ENCODE data around the gene VPS39. TPM values are rescaled to one million over a fixed set of nuclear protein-coding genes. Genes with fewer than 3 reads are reported as not detected.

VPS39 gene
- total and polyA plus RNA-seq, 9 of the 15 experiments (the other 6 are each of a cell fraction or from before 2014, with no cell fraction given): 3.2 to 37.3 (median 21.8) TPM

DNA sequence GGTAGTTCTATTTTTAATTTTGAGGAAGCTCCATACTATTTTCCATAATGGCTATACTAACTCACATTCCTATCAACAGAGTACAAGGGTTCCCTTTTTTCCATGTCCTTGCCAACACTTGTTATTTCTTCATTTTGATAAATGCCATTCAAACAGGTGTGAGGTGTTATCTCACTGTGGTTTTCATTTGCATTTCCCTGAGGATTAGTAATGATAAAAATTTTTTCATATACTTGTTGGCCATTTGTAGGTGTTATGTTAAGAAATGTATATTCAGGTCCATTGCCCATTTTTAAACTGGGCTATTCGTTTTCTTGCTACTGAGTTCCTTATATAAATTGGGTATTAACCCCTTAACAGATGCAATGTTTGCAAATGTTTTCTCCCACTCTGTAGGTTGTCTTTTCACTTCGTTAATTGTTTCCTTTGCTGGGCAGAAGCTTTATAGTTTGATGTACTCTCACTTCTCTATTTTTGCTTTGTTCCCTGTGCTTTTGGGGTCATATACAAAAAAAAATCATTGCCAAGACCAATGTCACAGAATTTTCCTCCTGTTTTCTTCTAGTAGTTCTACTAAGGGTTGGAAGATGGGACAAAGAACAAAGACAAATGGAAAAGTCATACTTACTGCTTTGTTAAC, 11.0 kb upstream of the VPS39 start:
- Histone ChIP-seq H3K4me1 (replicated peaks in 1 of 2; ENCODE audit: control insufficient read depth in 2 of 2, insufficient read depth in 2 of 2, low read length in 2 of 2) (no peaks in the 10 kb centered on the region), H3K4me3 (no peak overlapping the region), H3K36me3 (ENCODE audit: control insufficient read depth, insufficient read depth, low read length) (peaks cover 70% of the 10 kb centered on the region), H4K20me1 (replicated peaks; ENCODE audit: control insufficient read depth, insufficient read depth, low read length) (no peaks in the 10 kb centered on the region), H3K27me3 (ENCODE audit: control insufficient read depth in 2 of 2, insufficient read depth in 2 of 2, low read length in 2 of 2) (no peaks in the 10 kb centered on the region), H3K27ac (ENCODE audit: extremely low read depth, low read depth, low read length) (no peak overlapping the region), H3K79me2 (ENCODE audit: control insufficient read depth, insufficient read depth, low read length) (no peaks in the 10 kb centered on the region), H3K9me3 (replicated peaks; ENCODE audit: control insufficient read depth, insufficient read depth, low read depth, low read length) (no peaks in the 10 kb centered on the region), H3K4me2 (ENCODE audit: insufficient read depth, low read length) (no peak overlapping the region), H3K9me1 (ENCODE audit: control insufficient read depth, insufficient read depth, low read length) (no peaks in the 10 kb centered on the region), H3K9ac (ENCODE audit: insufficient read depth in 1 of 2, low read depth in 2 of 2, low read length in 2 of 2) (no peak overlapping the region), H2AFZ (ENCODE audit: low read depth, low read length) (no peak overlapping the region)
- TF ChIP-seq ZNF668 (CRISPR knock-in tag; IDR thresholded peaks at IDR 0.05): no peak
- TF ChIP-seq HNRNPH1 (optimal IDR thresholded peaks at IDR 0.05; ENCODE audit: low read depth, low read length): no peak
- no peak for TF ChIP-seq ZKSCAN1 (IDR thresholded peaks at IDR 0.05; ENCODE audit: low read depth, low read length)
- TF ChIP-seq TGIF2 (CRISPR knock-in tag; IDR thresholded peaks at IDR 0.05): no peak
- no peak for TF ChIP-seq HMGN3 (IDR thresholded peaks at IDR 0.05; ENCODE audit: borderline replicate concordance, extremely low read depth, insufficient read length, low read depth, low read length)
- TF ChIP-seq NFATC3 (IDR thresholded peaks at IDR 0.05): no peak
- intact Hi-C loops (cut with micrococcal nuclease) (no loop called here), in situ Hi-C loops (cut with MboI) (no loop called here)
- BruUV-seq (replicated peaks): no TSS peak
- CTCF ChIA-PET (ENCODE audit: low intra/inter-chr PET ratio): no interaction called here
- FAIRE-seq: no peak
- POLR2A ChIA-PET: interaction anchor here (0.8 kb wide), 1 partner anchor 15 kb away, joined by 3 read pairs; no protein-coding TSS in a partner anchor
- 39% methylated on average over 2 of the region's 2 CpGs for whole genome bisulfite sequencing (ENCODE audit: insufficient coverage, low coverage, missing lambda C conversion rate)
- DNase-seq (ENCODE audit: extremely low read depth in 1 of 4, low spot score in 3 of 4): no peak
- no peak for ATAC-seq

DNA sequence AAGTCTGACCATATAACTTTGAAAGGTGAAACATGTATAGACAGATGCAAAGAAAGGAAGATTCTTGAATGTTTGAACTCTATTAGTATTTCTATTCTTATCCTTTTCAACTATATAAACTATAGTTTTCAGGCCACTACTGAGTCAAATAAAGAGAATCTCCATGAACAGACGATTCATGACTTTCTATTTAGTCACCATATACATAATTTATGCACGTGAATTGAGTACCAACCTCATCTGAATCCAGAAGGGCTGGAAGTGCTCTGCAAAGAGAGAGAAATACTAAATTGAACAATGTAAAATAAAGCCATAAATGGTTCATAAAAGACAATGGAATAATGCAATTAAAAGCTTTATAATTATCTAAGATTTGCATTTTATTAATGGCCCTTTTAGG, 9.5 kb upstream of the VPS39 start:
- FAIRE-seq (no peak), ATAC-seq (no peak), DNase-seq (ENCODE audit: extremely low read depth in 1 of 4, low spot score in 3 of 4) (no peak)
- Histone ChIP-seq H2AFZ (ENCODE audit: low read depth, low read length) (no peak overlapping the region), H3K27me3 (ENCODE audit: control insufficient read depth in 2 of 2, insufficient read depth in 2 of 2, low read length in 2 of 2) (no peaks in the 10 kb centered on the region), H3K9me3 (replicated peaks; ENCODE audit: control insufficient read depth, insufficient read depth, low read depth, low read length) (no peaks in the 10 kb centered on the region), H3K36me3 (ENCODE audit: control insufficient read depth, insufficient read depth, low read length) (peaks cover 71% of the 10 kb centered on the region), H3K27ac (ENCODE audit: extremely low read depth, low read depth, low read length) (no peak overlapping the region), H3K4me1 (replicated peaks in 1 of 2; ENCODE audit: control insufficient read depth in 2 of 2, insufficient read depth in 2 of 2, low read length in 2 of 2) (no peaks in the 10 kb centered on the region), H4K20me1 (replicated peaks; ENCODE audit: control insufficient read depth, insufficient read depth, low read length) (no peaks in the 10 kb centered on the region), H3K4me2 (ENCODE audit: insufficient read depth, low read length) (no peak overlapping the region), H3K4me3 (no peak overlapping the region), H3K9ac (ENCODE audit: insufficient read depth in 1 of 2, low read depth in 2 of 2, low read length in 2 of 2) (no peak overlapping the region), H3K9me1 (ENCODE audit: control insufficient read depth, insufficient read depth, low read length) (no peaks in the 10 kb centered on the region), H3K79me2 (ENCODE audit: control insufficient read depth, insufficient read depth, low read length) (no peaks in the 10 kb centered on the region)
- TF ChIP-seq SRSF7 (optimal IDR thresholded peaks at IDR 0.05; ENCODE audit: low read depth, low read length) (no peak), NCOR1 (IDR thresholded peaks at IDR 0.05) (no peak), HOXB6 (CRISPR knock-in tag; IDR thresholded peaks at IDR 0.05; ENCODE audit: borderline replicate concordance) (no peak)
- TF ChIP-seq, protein P1, sequence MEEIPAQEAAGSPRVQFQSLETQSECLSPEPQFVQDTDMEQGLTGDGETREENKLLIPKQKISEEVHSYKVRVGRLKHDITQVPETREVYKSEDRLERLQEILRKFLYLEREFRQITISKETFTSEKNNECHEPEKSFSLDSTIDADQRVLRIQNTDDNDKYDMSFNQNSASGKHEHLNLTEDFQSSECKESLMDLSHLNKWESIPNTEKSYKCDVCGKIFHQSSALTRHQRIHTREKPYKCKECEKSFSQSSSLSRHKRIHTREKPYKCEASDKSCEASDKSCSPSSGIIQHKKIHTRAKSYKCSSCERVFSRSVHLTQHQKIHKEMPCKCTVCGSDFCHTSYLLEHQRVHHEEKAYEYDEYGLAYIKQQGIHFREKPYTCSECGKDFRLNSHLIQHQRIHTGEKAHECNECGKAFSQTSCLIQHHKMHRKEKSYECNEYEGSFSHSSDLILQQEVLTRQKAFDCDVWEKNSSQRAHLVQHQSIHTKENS (CRISPR knock-in tag; IDR thresholded peaks at IDR 0.05): no peak
- TF ChIP-seq, protein P2, sequence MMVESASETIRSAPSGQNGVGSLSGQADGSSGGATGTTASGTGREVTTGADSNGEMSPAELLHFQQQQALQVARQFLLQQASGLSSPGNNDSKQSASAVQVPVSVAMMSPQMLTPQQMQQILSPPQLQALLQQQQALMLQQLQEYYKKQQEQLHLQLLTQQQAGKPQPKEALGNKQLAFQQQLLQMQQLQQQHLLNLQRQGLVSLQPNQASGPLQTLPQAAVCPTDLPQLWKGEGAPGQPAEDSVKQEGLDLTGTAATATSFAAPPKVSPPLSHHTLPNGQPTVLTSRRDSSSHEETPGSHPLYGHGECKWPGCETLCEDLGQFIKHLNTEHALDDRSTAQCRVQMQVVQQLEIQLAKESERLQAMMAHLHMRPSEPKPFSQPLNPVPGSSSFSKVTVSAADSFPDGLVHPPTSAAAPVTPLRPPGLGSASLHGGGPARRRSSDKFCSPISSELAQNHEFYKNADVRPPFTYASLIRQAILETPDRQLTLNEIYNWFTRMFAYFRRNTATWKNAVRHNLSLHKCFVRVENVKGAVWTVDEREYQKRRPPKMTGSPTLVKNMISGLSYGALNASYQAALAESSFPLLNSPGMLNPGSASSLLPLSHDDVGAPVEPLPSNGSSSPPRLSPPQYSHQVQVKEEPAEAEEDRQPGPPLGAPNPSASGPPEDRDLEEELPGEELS (CRISPR knock-in tag; IDR thresholded peaks at IDR 0.05; ENCODE audit: borderline replicate concordance): no peak
- ChIA-PET CTCF (ENCODE audit: low intra/inter-chr PET ratio) (no interaction called here), POLR2A (no interaction called here)
- 69% methylated on average over 2 of the region's 2 CpGs for WGBS (ENCODE audit: insufficient coverage, low coverage, missing lambda C conversion rate)
- BruUV-seq (replicated peaks): no TSS peak
- in situ Hi-C loops (cut with MboI): no loop called here
- intact Hi-C loops (cut with micrococcal nuclease): no loop called here

Data from K562 (cell line).